ENCODE data around the gene DBH. TPM values are rescaled to one million over a fixed set of nuclear protein-coding genes. Genes with fewer than 3 reads are reported as not detected.

The DBH gene
- total RNA-seq, 2 donors from 2014 or later = not detected

DNA sequence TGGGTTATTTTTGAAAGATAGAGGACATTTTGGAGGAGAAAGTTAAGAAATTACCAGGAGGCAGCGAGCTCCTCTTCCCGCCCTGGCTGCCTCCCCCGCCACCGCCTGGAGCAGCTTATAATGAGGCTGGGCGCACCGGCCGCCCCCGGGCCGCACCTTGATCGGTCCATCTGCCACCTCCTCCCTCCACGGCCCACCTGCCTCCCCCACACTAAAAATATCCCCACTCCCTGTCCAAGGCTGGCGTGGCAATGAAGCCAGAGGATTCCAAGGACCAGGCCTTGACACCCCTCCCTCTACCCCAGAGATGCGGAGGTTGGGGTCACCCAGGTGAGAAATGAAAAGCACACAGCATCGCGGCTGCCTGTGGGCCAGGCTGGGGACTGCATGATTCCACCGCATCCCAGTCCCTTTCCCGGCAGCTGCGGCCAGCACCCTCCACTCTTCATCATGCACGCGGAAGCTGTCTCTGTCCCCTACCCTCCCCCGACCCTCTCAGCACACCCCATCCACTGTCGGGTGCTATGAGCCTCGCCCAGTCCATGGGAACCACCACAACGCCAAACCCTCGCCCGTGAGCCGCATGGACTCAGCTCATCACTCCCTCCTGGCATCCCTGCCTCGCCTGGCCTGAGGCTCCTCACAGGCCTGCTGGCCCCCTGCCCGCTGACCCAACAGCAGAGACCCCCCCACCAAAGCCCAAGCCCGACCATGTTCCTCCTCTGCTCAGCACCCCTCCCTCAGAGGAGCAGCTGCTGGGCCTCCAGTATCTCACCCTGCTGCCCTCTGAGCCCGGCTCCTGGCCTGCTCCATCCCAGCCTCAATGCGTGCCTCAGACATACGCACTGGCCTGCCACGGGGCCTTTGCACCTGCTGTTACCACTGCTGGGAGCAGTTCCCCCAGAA is 51.9 kb downstream of the DBH start:
- H3K4me1 ChIP-seq (ENCODE audit: control insufficient read depth in 1 of 2, low read depth in 2 of 2) = no peaks in the 10 kb centered on the region
- ATAC-seq (ENCODE audit: insufficient number of reproducible peaks, low FRiP score, low read depth) (no peak), DNase-seq (ENCODE audit: low spot score) (no peak)
- TF ChIP-seq, protein P1, sequence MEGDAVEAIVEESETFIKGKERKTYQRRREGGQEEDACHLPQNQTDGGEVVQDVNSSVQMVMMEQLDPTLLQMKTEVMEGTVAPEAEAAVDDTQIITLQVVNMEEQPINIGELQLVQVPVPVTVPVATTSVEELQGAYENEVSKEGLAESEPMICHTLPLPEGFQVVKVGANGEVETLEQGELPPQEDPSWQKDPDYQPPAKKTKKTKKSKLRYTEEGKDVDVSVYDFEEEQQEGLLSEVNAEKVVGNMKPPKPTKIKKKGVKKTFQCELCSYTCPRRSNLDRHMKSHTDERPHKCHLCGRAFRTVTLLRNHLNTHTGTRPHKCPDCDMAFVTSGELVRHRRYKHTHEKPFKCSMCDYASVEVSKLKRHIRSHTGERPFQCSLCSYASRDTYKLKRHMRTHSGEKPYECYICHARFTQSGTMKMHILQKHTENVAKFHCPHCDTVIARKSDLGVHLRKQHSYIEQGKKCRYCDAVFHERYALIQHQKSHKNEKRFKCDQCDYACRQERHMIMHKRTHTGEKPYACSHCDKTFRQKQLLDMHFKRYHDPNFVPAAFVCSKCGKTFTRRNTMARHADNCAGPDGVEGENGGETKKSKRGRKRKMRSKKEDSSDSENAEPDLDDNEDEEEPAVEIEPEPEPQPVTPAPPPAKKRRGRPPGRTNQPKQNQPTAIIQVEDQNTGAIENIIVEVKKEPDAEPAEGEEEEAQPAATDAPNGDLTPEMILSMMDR (IDR thresholded peaks at IDR 0.05) = no peak
- no peaks in the 10 kb centered on the region for H3K9me3 ChIP-seq
- H3K27me3 ChIP-seq (replicated peaks; ENCODE audit: insufficient read depth) = no peaks in the 10 kb centered on the region
- H3K27ac ChIP-seq = no peak overlapping the region
- H3K4me3 ChIP-seq = no peak overlapping the region
- H3K36me3 ChIP-seq = no peaks in the 10 kb centered on the region

DNA sequence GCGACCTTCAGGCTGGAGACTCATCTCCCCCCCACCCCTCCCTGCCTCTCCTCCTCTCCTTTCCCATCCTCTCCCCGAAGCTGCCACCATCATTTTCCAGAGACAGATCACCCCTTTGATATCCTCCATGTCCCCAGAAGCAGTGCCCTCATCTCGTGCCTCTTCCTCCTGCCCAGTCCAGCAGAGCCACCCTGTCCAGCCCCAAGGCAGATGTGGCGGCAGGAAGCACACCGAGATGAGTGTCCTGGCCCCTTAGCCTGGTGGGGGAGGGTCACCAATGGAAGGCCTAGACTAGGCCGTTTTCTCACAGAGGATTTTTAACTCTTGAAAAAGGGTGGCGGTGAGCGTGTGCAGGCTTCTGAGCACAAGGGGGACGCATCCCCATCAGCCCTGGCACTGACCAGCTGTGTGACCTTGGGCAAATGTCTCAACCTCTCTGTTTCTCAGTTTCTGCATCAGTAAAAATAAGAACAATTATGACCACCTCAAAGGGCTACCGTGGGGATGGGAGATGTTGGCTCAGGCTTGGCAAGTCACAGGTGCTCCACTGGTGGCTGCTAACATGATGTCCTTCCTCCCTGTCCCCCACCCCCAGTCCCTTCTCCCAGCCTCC is 53.1 kb downstream of the DBH start:
- Histone ChIP-seq H3K36me3 (no peaks in the 10 kb centered on the region), H3K27ac (no peak overlapping the region), H3K4me3 (no peak overlapping the region), H3K9me3 (no peaks in the 10 kb centered on the region), H3K4me1 (ENCODE audit: control insufficient read depth in 1 of 2, low read depth in 2 of 2) (no peaks in the 10 kb centered on the region), H3K27me3 (replicated peaks; ENCODE audit: insufficient read depth) (no peaks in the 10 kb centered on the region)
- ATAC-seq (ENCODE audit: insufficient number of reproducible peaks, low FRiP score, low read depth) (no peak), DNase-seq (ENCODE audit: low spot score) (no peak)
- TF ChIP-seq, protein P1 (IDR thresholded peaks at IDR 0.05) = no peak

DNA sequence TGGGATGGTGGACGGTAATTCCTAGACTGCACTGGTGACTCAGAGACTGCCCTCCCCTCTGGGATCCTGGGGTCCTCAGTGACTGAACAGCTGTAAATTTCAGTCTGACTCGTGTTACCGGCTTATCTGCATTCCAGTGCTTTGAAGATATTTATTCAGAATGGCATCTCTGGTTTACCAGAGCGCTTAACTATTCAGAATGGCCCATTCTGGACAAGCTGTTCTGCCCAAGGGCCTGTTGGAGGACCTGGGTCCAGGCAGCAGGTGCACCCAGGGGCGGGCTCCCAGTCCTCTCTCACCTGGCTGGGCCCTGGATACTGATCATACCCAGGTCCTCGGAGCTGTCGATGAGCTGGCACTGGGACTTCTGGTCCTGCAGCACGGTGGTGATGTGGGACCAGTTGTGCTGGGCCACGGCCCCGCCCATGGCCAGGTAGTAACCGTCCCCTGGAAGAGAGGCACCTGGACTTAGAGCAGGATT is 54.0 kb downstream of the DBH start:
- Histone ChIP-seq H3K27ac (no peak overlapping the region), H3K9me3 (no peaks in the 10 kb centered on the region), H3K4me3 (no peak overlapping the region), H3K36me3 (no peaks in the 10 kb centered on the region), H3K4me1 (ENCODE audit: control insufficient read depth in 1 of 2, low read depth in 2 of 2) (no peaks in the 10 kb centered on the region), H3K27me3 (replicated peaks; ENCODE audit: insufficient read depth) (no peaks in the 10 kb centered on the region)
- no peak for ATAC-seq (ENCODE audit: insufficient number of reproducible peaks, low FRiP score, low read depth)
- TF ChIP-seq, protein P1 (IDR thresholded peaks at IDR 0.05) = no peak
- no peak for DNase-seq (ENCODE audit: low spot score)

DNA sequence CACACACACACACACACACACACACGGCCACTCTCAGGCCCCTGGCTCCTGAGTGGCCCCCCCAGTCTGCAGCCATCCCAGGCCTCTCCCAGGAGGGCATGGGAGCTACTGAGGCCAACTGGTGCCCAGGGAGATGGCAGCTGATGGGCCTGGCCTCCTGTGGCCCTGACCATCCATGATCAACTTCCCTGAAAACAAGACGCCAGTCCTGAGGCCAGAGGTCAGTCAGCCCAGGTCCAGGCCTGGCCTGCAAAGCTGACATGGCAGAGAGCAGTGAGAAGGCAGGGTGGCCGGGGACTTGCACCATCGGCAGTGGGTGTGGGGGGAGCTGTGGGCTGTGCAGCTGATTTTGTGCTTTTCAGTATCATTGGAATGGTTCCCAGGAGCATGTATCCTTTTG is 55.0 kb downstream of the DBH start:
- H3K27me3 ChIP-seq (replicated peaks; ENCODE audit: insufficient read depth) = no peaks in the 10 kb centered on the region
- no peaks in the 10 kb centered on the region for H3K36me3 ChIP-seq
- DNase-seq (ENCODE audit: low spot score) = no peak
- TF ChIP-seq, protein P1 (IDR thresholded peaks at IDR 0.05) = no peak
- no peaks in the 10 kb centered on the region for H3K4me1 ChIP-seq (ENCODE audit: control insufficient read depth in 1 of 2, low read depth in 2 of 2)
- H3K27ac ChIP-seq = no peak overlapping the region
- no peak overlapping the region for H3K4me3 ChIP-seq
- H3K9me3 ChIP-seq = no peaks in the 10 kb centered on the region
- no peak for ATAC-seq (ENCODE audit: insufficient number of reproducible peaks, low FRiP score, low read depth)

DNA sequence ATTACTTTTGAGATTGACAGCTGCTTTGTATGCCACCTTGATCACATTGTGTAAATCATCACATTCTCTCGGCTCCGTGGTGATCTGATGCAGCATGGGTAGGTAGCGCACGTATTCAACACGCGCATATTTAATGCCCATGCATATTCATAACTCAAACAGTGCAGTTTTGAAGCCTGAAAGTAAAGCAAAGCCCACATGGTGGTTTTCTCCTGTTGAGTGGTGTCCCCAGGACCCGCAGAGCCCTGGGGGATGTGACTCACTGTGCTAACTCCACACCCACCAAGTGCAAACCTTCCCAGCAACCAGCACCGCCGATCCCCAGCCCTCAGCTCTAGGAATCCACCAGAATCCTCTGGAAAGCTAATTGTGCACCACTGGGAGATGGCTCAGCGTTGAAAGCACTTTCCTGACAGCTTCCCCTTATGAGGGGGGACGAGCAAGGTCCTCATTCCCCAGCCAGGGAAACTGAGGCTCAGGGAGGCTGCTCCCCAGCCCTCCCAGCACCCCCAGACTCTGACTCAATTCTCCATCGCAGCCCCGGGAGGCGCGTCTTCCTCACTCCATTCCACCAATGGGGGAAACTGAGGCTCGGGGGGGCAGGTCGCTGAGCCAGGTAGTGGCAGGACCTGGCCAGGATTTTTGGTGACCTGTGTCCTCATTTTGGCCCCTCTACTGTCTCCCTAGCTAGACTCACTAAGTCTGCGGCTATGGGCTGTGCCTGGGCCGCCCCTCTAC is 55.6 kb downstream of the DBH start:
- Histone ChIP-seq H3K36me3 (no peaks in the 10 kb centered on the region), H3K9me3 (no peaks in the 10 kb centered on the region), H3K27me3 (replicated peaks; ENCODE audit: insufficient read depth) (no peaks in the 10 kb centered on the region), H3K4me3 (no peak overlapping the region), H3K27ac (no peak overlapping the region), H3K4me1 (ENCODE audit: control insufficient read depth in 1 of 2, low read depth in 2 of 2) (no peaks in the 10 kb centered on the region)
- no peak for DNase-seq (ENCODE audit: low spot score)
- no peak for ATAC-seq (ENCODE audit: insufficient number of reproducible peaks, low FRiP score, low read depth)
- TF ChIP-seq, protein P1 (IDR thresholded peaks at IDR 0.05) = no peak

All from thoracic aorta (tissue), 2 donors.